ENCODE measurements around the gene SAP25. TPM values are rescaled to one million over a fixed set of nuclear protein-coding genes. Genes with fewer than 3 reads are reported as not detected.
"Not testable (repeated sequence)": the region's sequence is repeated elsewhere in the genome, so short reads cannot be mapped to it uniquely, and the experiment has no call there.

The SAP25 gene
- total RNA-seq, 2 donors from 2014 or later, result 0.81 to 1.1 TPM

DNA sequence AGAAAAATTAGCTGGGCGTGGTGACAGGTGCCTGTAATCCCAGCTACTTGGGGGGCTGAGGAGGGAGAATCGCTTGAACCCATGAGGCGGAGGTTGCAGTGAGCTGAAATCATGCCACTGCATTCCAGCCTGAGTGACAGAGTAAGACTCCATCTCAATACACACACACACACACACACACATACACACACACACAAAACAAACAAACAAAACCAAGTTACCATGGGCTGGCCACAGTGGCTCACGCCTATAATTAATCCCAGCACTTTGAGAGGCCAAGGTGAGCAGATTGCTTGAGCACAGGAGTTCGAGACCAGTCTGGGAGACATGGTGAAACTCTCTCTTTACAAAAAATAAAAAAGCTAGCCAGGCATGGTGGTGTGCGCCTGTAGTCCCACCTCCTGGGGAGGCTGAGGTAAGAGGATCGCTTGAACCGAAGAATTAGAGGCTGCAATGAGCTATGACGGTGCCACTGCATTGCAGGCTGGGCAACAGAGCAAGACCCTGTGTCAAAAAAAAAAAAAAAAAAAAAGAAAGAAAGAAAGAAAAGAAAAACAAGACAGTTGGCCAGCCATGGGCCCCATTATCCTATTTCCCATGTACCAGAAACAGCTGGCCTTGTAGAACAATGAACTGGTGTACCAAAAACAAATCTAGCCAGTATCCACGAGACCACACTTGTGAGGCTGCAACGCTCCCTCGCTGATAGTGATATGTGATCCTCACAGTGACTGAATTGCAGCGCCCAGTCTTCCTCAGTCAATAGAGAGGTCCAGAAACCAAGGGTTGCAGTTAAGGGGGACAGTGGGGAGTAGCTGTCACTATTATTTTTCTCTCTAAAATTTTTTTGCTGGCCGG lies 41.3 kb downstream of the SAP25 start:
- Histone ChIP-seq H3K4me3 (no peak overlapping the region), H3K36me3 (no peaks in the 10 kb centered on the region), H3K27ac (no peak overlapping the region), H3K27me3 (replicated peaks; ENCODE audit: insufficient read depth) (no peaks in the 10 kb centered on the region), H3K4me1 (ENCODE audit: control insufficient read depth in 1 of 2, low read depth in 2 of 2) (no peaks in the 10 kb centered on the region), H3K9me3 (no peaks in the 10 kb centered on the region)
- DNase-seq (ENCODE audit: low spot score) (no peak), ATAC-seq (ENCODE audit: insufficient number of reproducible peaks, low FRiP score, low read depth) (no peak)
- TF ChIP-seq, protein P1, sequence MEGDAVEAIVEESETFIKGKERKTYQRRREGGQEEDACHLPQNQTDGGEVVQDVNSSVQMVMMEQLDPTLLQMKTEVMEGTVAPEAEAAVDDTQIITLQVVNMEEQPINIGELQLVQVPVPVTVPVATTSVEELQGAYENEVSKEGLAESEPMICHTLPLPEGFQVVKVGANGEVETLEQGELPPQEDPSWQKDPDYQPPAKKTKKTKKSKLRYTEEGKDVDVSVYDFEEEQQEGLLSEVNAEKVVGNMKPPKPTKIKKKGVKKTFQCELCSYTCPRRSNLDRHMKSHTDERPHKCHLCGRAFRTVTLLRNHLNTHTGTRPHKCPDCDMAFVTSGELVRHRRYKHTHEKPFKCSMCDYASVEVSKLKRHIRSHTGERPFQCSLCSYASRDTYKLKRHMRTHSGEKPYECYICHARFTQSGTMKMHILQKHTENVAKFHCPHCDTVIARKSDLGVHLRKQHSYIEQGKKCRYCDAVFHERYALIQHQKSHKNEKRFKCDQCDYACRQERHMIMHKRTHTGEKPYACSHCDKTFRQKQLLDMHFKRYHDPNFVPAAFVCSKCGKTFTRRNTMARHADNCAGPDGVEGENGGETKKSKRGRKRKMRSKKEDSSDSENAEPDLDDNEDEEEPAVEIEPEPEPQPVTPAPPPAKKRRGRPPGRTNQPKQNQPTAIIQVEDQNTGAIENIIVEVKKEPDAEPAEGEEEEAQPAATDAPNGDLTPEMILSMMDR (IDR thresholded peaks at IDR 0.05), result no peak

DNA sequence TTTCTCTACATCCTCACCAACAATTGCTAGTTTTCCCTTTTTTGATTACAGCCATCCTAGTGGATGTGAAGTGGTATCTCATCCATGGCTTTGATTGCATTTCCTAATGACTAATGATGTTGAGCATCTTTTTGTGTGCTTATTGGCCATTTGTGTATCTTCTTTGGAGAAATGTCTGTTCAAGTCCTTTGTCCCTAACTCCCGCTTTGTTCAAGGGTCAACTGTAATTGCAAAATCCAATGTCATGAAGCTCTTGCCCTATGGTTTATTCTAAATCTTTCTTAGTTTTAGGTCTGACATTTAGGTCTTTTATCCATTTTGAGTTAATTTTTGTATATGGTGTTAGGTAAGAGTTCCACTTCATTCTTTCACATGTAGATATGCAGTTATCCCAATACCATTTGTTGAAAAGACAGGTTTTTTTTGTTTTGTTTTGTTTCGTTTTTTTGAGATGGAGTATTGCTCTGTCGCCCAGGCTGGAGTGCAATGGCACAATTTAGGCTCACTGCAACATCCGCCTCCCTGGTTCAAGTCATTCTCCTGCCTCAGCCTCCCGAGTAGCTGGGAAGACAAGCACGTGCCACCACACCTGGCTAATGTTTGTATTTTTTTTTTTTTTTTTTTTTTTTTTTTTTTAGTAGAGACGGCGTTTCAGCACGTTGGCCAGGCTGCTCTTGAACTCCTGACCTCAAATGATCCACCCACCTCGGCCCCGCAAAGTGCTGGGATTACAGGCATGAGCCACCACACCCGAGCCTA lies 45.4 kb downstream of the SAP25 start:
- not testable (repeated sequence) for H3K9me3 ChIP-seq; DNase-seq (ENCODE audit: low spot score); H3K4me3 ChIP-seq; H3K36me3 ChIP-seq; H3K27me3 ChIP-seq (replicated peaks; ENCODE audit: insufficient read depth); ATAC-seq (ENCODE audit: insufficient number of reproducible peaks, low FRiP score, low read depth); H3K4me1 ChIP-seq (ENCODE audit: control insufficient read depth in 1 of 2, low read depth in 2 of 2); H3K27ac ChIP-seq

- H3K36me3 ChIP-seq; H3K4me3 ChIP-seq; H3K4me1 ChIP-seq (ENCODE audit: control insufficient read depth in 1 of 2, low read depth in 2 of 2); H3K9me3 ChIP-seq; DNase-seq (ENCODE audit: low spot score); H3K27me3 ChIP-seq (replicated peaks; ENCODE audit: insufficient read depth); ATAC-seq (ENCODE audit: insufficient number of reproducible peaks, low FRiP score, low read depth); H3K27ac ChIP-seq: not testable (repeated sequence)
Measured at GRCh38 chr7:100523192-100523591, 50.5 kb downstream of the SAP25 start.

Other genes with a start within 250 kb of the SAP25 start
- 100 to 1,000 TPM in 1 of 2 donors, 10 to 100 TPM in 1; 88.4 to 100 TPM for gene PILRB, start 215.8 kb downstream of the SAP25 start, total RNA-seq
- gene PILRA, start 200.4 kb downstream of the SAP25 start, total RNA-seq, result 1 to 10 TPM; 5.0 to 8.5 TPM
- gene ZCWPW1, start 145.2 kb downstream of the SAP25 start, total RNA-seq, result 1 to 10 TPM; 3.1 to 3.5 TPM
- 10 to 100 TPM; 27.2 to 27.8 TPM for gene MEPCE, start 144.1 kb downstream of the SAP25 start, total RNA-seq
- gene PPP1R35, start 137.4 kb downstream of the SAP25 start, total RNA-seq, result 10 to 100 TPM; 29.5 to 54.7 TPM
- gene SPACDR, start 109.6 kb downstream of the SAP25 start, total RNA-seq, result not detected
- gene TSC22D4, start 94.7 kb downstream of the SAP25 start, total RNA-seq, result 10 to 100 TPM; 25.7 to 45.5 TPM
- under 1 TPM; 0.92 to 0.95 TPM for gene NYAP1, start 90.0 kb downstream of the SAP25 start, total RNA-seq
- gene AGFG2, start 34.7 kb downstream of the SAP25 start, total RNA-seq, result 10 to 100 TPM; 39.4 to 51.6 TPM
- 100 to 1,000 TPM in 1 of 2 donors, 10 to 100 TPM in 1; 99.8 to 131 TPM for gene LRCH4, start 12.2 kb upstream of the SAP25 start, total RNA-seq
- gene FBXO24, start 12.4 kb upstream of the SAP25 start, total RNA-seq, result not detected
- 100 to 1,000 TPM; 130 to 140 TPM for gene PCOLCE, start 28.5 kb upstream of the SAP25 start, total RNA-seq
- 10 to 100 TPM in 1 of 2 donors, 1 to 10 TPM in 1; 9.2 to 29.6 TPM for gene MOSPD3, start 38.6 kb upstream of the SAP25 start, total RNA-seq
- 1 to 10 TPM in 1 of 2 donors, under 1 TPM in 1; 0.35 to 1.9 TPM for gene TFR2, start 67.7 kb upstream of the SAP25 start, total RNA-seq
- not detected for gene ACTL6B, start 82.5 kb upstream of the SAP25 start, total RNA-seq
- gene GNB2, start 99.8 kb upstream of the SAP25 start, total RNA-seq, result 100 to 1,000 TPM; 176 to 255 TPM
- 10 to 100 TPM; 35.7 to 40.7 TPM for gene GIGYF1, start 120.3 kb upstream of the SAP25 start, total RNA-seq
- gene POP7, start 132.2 kb upstream of the SAP25 start, total RNA-seq, result 10 to 100 TPM; 19.6 to 21.0 TPM
- not detected for gene EPO, start 146.6 kb upstream of the SAP25 start, total RNA-seq
- not detected for gene ZAN, start 159.7 kb upstream of the SAP25 start, total RNA-seq